Measurements from ENCODE around the gene INHBB.

GRCh38 chr2:120389036-120389391 lies 43.1 kb downstream of the INHBB start:
- no peak for TF ChIP-seq CTCF (IDR thresholded peaks at IDR 0.05; ENCODE audit: insufficient read depth, low read length)
- TF ChIP-seq POLR2AphosphoS5 (IDR thresholded peaks at IDR 0.05; ENCODE audit: low read depth), result no peak
